ENCODE results near the gene TRMT10C. TPM values are rescaled to one million over a fixed set of nuclear protein-coding genes. Genes with fewer than 3 reads are reported as not detected.
A peak's percentile ranks its signal among the peaks of the same experiment; 100 is the strongest.
"Not testable (repeated sequence)": the region's sequence is repeated elsewhere in the genome, so short reads cannot be mapped to it uniquely, and the experiment has no call there.

The TRMT10C gene
- total RNA-seq, 1 donor = 38.4 TPM

GRCh38 chr3:101532783-101533602 lies 28.7 kb upstream of the TRMT10C start:
- peak; percentile 49 for DNase-seq (ENCODE audit: low read depth)
- no peak overlapping the region for H3K4me3 ChIP-seq (ENCODE audit: low read depth, low read length)
- TF ChIP-seq, protein P1, sequence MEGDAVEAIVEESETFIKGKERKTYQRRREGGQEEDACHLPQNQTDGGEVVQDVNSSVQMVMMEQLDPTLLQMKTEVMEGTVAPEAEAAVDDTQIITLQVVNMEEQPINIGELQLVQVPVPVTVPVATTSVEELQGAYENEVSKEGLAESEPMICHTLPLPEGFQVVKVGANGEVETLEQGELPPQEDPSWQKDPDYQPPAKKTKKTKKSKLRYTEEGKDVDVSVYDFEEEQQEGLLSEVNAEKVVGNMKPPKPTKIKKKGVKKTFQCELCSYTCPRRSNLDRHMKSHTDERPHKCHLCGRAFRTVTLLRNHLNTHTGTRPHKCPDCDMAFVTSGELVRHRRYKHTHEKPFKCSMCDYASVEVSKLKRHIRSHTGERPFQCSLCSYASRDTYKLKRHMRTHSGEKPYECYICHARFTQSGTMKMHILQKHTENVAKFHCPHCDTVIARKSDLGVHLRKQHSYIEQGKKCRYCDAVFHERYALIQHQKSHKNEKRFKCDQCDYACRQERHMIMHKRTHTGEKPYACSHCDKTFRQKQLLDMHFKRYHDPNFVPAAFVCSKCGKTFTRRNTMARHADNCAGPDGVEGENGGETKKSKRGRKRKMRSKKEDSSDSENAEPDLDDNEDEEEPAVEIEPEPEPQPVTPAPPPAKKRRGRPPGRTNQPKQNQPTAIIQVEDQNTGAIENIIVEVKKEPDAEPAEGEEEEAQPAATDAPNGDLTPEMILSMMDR (IDR thresholded peaks at IDR 0.05; ENCODE audit: insufficient read depth, low read depth, low read length) = no peak

DNA sequence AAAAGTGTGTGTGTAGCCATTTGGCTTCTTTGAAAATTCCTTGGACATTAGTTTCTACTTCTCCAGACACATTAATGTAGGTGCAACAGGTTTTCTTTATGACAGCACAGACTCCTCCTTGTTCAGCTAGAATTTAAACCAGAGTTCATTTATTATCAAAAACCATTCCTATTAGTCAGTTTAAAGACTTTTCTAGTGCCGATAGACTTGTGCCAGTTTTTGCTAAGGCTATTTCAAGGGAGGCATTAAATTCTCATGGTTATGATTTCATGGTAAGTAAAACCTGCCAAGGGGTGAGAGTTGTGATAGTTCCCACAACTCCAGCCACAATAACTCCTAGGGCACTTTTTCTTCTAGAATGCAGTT lies 28.1 kb upstream of the TRMT10C start:
- DNase-seq (ENCODE audit: low read depth) = no peak
- TF ChIP-seq, protein P1 (IDR thresholded peaks at IDR 0.05; ENCODE audit: insufficient read depth, low read depth, low read length) = no peak
- no peak overlapping the region for H3K4me3 ChIP-seq (ENCODE audit: low read depth, low read length)

GRCh38 chr3:101535221-101535620 lies 26.4 kb upstream of the TRMT10C start:
- no peak overlapping the region for H3K4me3 ChIP-seq (ENCODE audit: low read depth, low read length)
- TF ChIP-seq, protein P1 (IDR thresholded peaks at IDR 0.05; ENCODE audit: insufficient read depth, low read depth, low read length) = no peak
- DNase-seq (ENCODE audit: low read depth) = no peak

GRCh38 chr3:101536266-101536665 lies 25.4 kb upstream of the TRMT10C start:
- H3K4me3 ChIP-seq (ENCODE audit: low read depth, low read length) = no peak overlapping the region
- TF ChIP-seq, protein P1 (IDR thresholded peaks at IDR 0.05; ENCODE audit: insufficient read depth, low read depth, low read length) = no peak
- no peak for DNase-seq (ENCODE audit: low read depth)

GRCh38 chr3:101536955-101537354 lies 24.7 kb upstream of the TRMT10C start:
- not testable (repeated sequence) for H3K4me3 ChIP-seq (ENCODE audit: low read depth, low read length); DNase-seq (ENCODE audit: low read depth)

DNA sequence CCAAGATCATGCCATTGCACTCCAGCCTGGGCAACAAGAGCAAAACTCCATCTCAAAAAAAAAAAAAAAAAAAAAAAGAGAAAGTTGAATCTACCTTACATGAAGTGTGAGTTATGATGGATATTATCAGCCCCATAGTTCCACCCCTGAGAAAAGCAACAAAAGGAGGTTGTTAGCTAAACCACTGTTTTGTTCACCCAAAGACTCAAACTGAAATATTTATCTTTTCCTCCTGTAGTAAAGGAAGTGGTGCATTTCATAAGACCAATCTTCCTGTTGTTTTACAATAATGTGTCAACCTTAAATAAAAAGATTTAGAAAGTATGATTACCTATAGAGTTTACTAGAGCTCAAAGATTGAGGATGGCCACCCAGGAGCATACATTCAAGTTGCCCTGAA lies 18.7 kb upstream of the TRMT10C start:
- DNase-seq (ENCODE audit: low read depth) = no peak
- no peak overlapping the region for H3K4me3 ChIP-seq (ENCODE audit: low read depth, low read length)
- TF ChIP-seq, protein P1 (IDR thresholded peaks at IDR 0.05; ENCODE audit: insufficient read depth, low read depth, low read length) = no peak

DNA sequence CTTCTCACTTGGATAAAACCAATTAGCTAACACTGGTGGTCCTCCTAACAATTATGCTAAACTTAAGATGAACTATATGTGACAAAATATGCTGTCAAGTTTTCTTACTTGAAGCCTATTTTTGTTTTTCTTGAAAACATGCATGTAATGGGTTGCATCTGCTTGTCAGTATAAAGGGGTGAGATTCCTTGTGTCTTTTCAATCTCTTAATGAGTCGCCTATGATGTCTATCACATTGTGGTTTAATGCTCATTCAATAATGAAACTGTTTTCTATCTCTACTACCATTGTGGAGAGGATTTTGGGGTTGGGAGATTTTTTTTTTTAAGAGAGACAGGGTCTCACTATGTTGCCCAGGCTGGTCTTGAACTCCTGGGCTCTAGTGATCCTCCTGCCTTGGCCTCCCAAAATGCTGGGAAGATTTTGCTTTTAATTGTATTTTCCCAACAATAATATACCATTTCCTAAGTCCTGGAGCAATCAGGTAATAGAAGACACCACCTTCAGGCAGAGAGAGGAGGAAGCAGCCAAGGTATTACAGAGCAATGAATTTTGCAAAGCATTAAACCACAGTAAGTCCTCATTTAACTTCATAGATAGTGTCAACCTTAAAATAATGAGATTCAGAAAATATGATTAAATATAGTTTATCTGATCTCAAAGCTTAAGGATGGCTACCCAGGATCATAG lies 17.4 kb upstream of the TRMT10C start:
- DNase-seq (ENCODE audit: low read depth) = no peak
- no peak overlapping the region for H3K4me3 ChIP-seq (ENCODE audit: low read depth, low read length)
- TF ChIP-seq, protein P1 (IDR thresholded peaks at IDR 0.05; ENCODE audit: insufficient read depth, low read depth, low read length) = peak; percentile 22
